HCT116 (cell line): ENCODE data around the gene GDPD5. TPM values are rescaled to one million over a fixed set of nuclear protein-coding genes. Genes with fewer than 3 reads are reported as not detected.

Experiments used
- ATAC-seq: fragments of 200-7000 bp; cut with Tn5 transposase; 2 replicates; pipeline ENCODE4 v1.9.1; 2020; ENCODE audit warnings: mild to moderate bottlenecking, moderate library complexity
- BruUV-seq: library from RNA; stranded (reverse); fragments of 400-500 nt; replicated peaks from 2 replicates; lab custom pipeline; 2021; lab: Mats Ljungman, UMichigan
- CTCF ChIA-PET: fragments of 300-600 bp; sonication (Branson Sonifier 250); formaldehyde crosslinking; loops from one replicate; lab custom pipeline; 2021; ENCODE audit warnings: antibody characterized with exemption; lab: Charles Lee
- POLR2A ChIA-PET: fragments of 300-600, 350-600 bp; sonication (Branson Sonifier 250); formaldehyde crosslinking; loops from one replicate; lab custom pipeline; 2021; ENCODE audit warnings: antibody characterized with exemption; lab: Charles Lee
- RAD21 ChIA-PET, 2 experiments: fragments of 300-600 bp; sonication (Branson Sonifier 250); formaldehyde crosslinking; loops; one replicate each; lab custom pipeline; 2023; ENCODE audit warnings: low total read pairs in 2 of 2; ENCODE audit not compliant: uncharacterized antibody in 2 of 2, unreplicated experiment in 2 of 2, low non-redundant PET in 1 of 2; lab: Charles Lee
- DNase-seq: peaks from one replicate; pipeline ENCODE4 v3.0.0-alpha.2; 2010; ENCODE audit warnings: low read depth, low spot score
- H2AFZ ChIP-seq: fragments of 200-600 bp; shearing (Covaris generic), sonication (generic); 2 replicates; pipeline ENCODE4 v1.6.1; 2017; ENCODE audit warnings: low read depth, mixed run types, mixed read lengths, antibody characterized with exemption, low read length; ENCODE audit not compliant: poor library complexity, severe bottlenecking
- H3K27ac ChIP-seq: 2 replicates; pipeline ENCODE4 v1.5.1; 2012; ENCODE audit warnings: low read depth, low read length
- H3K27me3 ChIP-seq: fragments of 200-600 bp; sonication (generic); 2 replicates; pipeline ENCODE4 v1.6.1; 2016; ENCODE audit warnings: mixed run types, low read length, mixed read lengths; ENCODE audit not compliant: insufficient read depth
- H3K36me3 ChIP-seq, 2 experiments: fragments of 200-500 bp in 1 of 2; fragments of 200-600 bp in 1 of 2; sonication (Bioruptor generic) in 1 of 2; sonication (generic) in 1 of 2; 2 replicates each; pipeline versions ENCODE4 v1.5.1 to v1.6.1; 2014 to 2016; ENCODE audit warnings: low read length in 2 of 2, inconsistent platforms in 1 of 2, mixed read lengths in 1 of 2, mixed run types in 1 of 2; ENCODE audit not compliant: insufficient read depth in 2 of 2, control insufficient read depth in 1 of 2
- H3K4me1 ChIP-seq, 2 experiments: fragments of 200-600 bp in 1 of 2; sonication (generic) in 1 of 2; 2 replicates each; pipeline versions ENCODE4 v1.5.1 to v1.6.1; 2012 to 2017; ENCODE audit warnings: low read length in 2 of 2, inconsistent platforms in 1 of 2, mild to moderate bottlenecking in 1 of 2, mixed read lengths in 1 of 2, mixed run types in 1 of 2, moderate library complexity in 1 of 2; ENCODE audit not compliant: insufficient read depth in 2 of 2, control insufficient read depth in 1 of 2
- H3K4me2 ChIP-seq: fragments of 200-600 bp; sonication (generic); 2 replicates; pipeline ENCODE4 v1.6.1; 2017; ENCODE audit warnings: mixed run types, low read length, mixed read lengths
- H3K4me3 ChIP-seq, 2 experiments: fragments of 200-600 bp in 1 of 2; sonication (generic) in 1 of 2; replicated peaks in 1 of 2; 2 replicates each; pipeline ENCODE4 v1.5.1; 2011 to 2016; ENCODE audit warnings: low read length in 2 of 2, control low read depth in 1 of 2, low read depth in 1 of 2, mild to moderate bottlenecking in 1 of 2, mixed read lengths in 1 of 2, mixed run types in 1 of 2
- H3K79me2 ChIP-seq: fragments of 200-600 bp; sonication (generic); 2 replicates; pipeline ENCODE4 v1.6.1; 2017; ENCODE audit warnings: mild to moderate bottlenecking, mixed run types, low read length, moderate library complexity, mixed read lengths; ENCODE audit not compliant: insufficient read depth
- H3K9ac ChIP-seq: fragments of 200-600 bp; sonication (generic); 2 replicates; pipeline ENCODE4 v1.6.1; 2016; ENCODE audit warnings: low read length, mixed read lengths
- H3K9me2 ChIP-seq: fragments of 200-600 bp; sonication (generic), shearing (Covaris generic); 2 replicates; pipeline ENCODE4 v1.6.1; 2017; ENCODE audit warnings: mixed run types, mild to moderate bottlenecking, moderate library complexity; ENCODE audit not compliant: insufficient read depth
- H3K9me3 ChIP-seq, 2 experiments: fragments of 200-500 bp in 1 of 2; fragments of 200-600 bp in 1 of 2; sonication (Bioruptor generic) in 1 of 2; sonication (generic) in 1 of 2; 2 replicates each; pipeline ENCODE4 v1.6.1; 2014 to 2017; ENCODE audit warnings: low read length in 2 of 2, mixed read lengths in 2 of 2, inconsistent platforms in 1 of 2, low read depth in 1 of 2, mild to moderate bottlenecking in 1 of 2, mixed run types in 1 of 2, moderate library complexity in 1 of 2; ENCODE audit not compliant: control insufficient read depth in 1 of 2, insufficient read depth in 1 of 2
- H4K20me1 ChIP-seq: fragments of 200-600 bp; sonication (generic), shearing (Covaris generic); 2 replicates; pipeline ENCODE4 v1.6.1; 2017; ENCODE audit warnings: mixed run types, mild to moderate bottlenecking, moderate library complexity; ENCODE audit not compliant: insufficient read depth
- EGR1 ChIP-seq: IDR thresholded peaks from 2 replicates; pipeline ENCODE4 v1.6.1; 2012; ENCODE audit warnings: low read depth
- ELF1 ChIP-seq: IDR thresholded peaks from 2 replicates; pipeline ENCODE4 v1.6.1; 2012; ENCODE audit warnings: low read depth, borderline replicate concordance
- EZH2phosphoT487 ChIP-seq: fragments of 200-600 bp; IDR thresholded peaks from 2 replicates; pipeline ENCODE4 v1.6.1; 2018; ENCODE audit warnings: antibody characterized with exemption, borderline replicate concordance
- POLR2A ChIP-seq: IDR thresholded peaks from 2 replicates; pipeline ENCODE4 v1.7.0; 2011; ENCODE audit warnings: borderline replicate concordance; ENCODE audit not compliant: insufficient read depth, insufficient read length; ENCODE audit errors: extremely low read depth
- POLR2AphosphoS5 ChIP-seq: IDR thresholded peaks from 2 replicates; pipeline ENCODE4 v1.6.1; 2011; ENCODE audit warnings: mild to moderate bottlenecking, low read depth, low read length, moderate library complexity
- RAD21 ChIP-seq: IDR thresholded peaks from 2 replicates; pipeline ENCODE4 v1.6.1; 2012; ENCODE audit warnings: low read depth, mild to moderate bottlenecking
- SIN3A ChIP-seq: IDR thresholded peaks from 2 replicates; pipeline ENCODE4 v1.6.1; 2012; ENCODE audit warnings: low read depth
- SP1 ChIP-seq: IDR thresholded peaks from 2 replicates; pipeline ENCODE4 v1.6.1; 2012; ENCODE audit warnings: low read depth
- SRF ChIP-seq: IDR thresholded peaks from 2 replicates; pipeline ENCODE4 v1.6.1; 2012; ENCODE audit warnings: low read depth
- ZFX ChIP-seq: fragments of 450-650 bp; IDR thresholded peaks from 2 replicates; pipeline ENCODE4 v1.6.1; 2017
- ZNF274 ChIP-seq: fragments of 200-500 bp; sonication (Bioruptor generic); IDR thresholded peaks from 2 replicates; pipeline ENCODE4 v1.6.1; 2014; ENCODE audit warnings: mild to moderate bottlenecking, low read depth, low read length, inconsistent platforms
- intact Hi-C: fragments of 100-400 bp; cut with micrococcal nuclease; formaldehyde crosslinking; loops from 2 replicates; pipeline ENCODE4 v1.10.0; 2022
- total RNA-seq: library from RNA; stranded (reverse); gene quantifications from one replicate; pipeline ENCODE4 v1.2.1, GENCODE V29; 2021; ENCODE audit not compliant: unreplicated experiment
- TF ChIP-seq, protein P1 (sequence below): IDR thresholded peaks from 2 replicates; pipeline ENCODE4 v1.6.1; 2012
- TF ChIP-seq, protein P2 (sequence below): IDR thresholded peaks from 2 replicates; pipeline ENCODE4 v1.6.1; 2011; ENCODE audit warnings: mild to moderate bottlenecking, low read length, moderate library complexity; ENCODE audit not compliant: insufficient replicate concordance; ENCODE audit errors: extremely low read depth
- TF ChIP-seq, protein P3 (sequence below), 3 experiments: fragments of 200-600 bp in 1 of 3; sonication (generic) in 1 of 3; IDR thresholded peaks in 2 of 3; conservative IDR thresholded peaks in 1 of 3; 2 replicates each; pipeline ENCODE4 v1.5.1; 2012 to 2017; ENCODE audit warnings: low read depth in 2 of 3, low read length in 2 of 3, antibody characterized with exemption in 1 of 3, borderline replicate concordance in 1 of 3, control low read depth in 1 of 3, mild to moderate bottlenecking in 1 of 3, mixed read lengths in 1 of 3, mixed run types in 1 of 3, moderate library complexity in 1 of 3; ENCODE audit not compliant: insufficient read depth in 1 of 3

GDPD5 gene
- total RNA-seq, 1 experiment from 2014 or later, result 27.5 TPM

DNA sequence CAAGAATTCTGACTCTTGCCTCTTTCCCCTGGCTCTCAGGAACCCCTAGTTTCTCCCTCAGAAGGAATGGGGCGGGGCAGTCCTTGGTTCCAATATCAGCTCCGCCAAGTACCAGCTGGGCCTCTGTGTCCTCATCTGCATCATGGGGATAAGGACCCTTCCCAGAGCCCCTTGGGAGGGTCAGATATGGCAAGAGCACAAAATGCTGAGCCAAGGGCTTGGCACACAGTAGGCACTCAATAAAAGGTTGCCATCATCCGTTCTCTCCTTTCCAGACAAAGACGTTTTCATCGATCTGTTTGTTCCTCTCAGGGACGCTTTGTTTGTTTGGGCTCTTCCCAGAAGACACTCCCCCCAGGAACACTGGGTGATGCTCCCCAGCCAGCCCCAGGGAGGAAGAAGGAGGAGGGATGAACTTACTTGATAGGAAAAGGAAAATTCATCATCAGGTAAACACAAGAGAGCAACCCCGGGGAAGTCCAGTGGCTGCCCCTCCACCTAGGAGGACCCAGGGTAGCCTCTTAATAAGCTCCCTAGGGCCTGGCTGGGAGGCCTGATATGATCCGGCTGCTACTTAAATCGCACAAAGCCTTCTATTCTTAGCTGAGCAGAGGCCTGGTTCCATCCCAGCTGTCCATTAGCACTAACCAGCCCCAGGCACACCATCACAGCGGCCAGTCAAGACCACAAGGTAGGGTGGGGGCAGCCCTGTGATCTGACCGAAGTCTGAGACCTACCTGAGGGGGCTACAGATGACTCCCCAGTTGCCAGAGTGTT lies 19.6 kb downstream of the GDPD5 start (continued):
- TF ChIP-seq SRF (no peak), ELF1 (no peak), ZFX (no peak), EZH2phosphoT487 (no peak), RAD21 (no peak), POLR2AphosphoS5 (no peak)
- TF ChIP-seq, protein P1, sequence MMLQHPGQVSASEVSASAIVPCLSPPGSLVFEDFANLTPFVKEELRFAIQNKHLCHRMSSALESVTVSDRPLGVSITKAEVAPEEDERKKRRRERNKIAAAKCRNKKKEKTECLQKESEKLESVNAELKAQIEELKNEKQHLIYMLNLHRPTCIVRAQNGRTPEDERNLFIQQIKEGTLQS, result no peak

DNA sequence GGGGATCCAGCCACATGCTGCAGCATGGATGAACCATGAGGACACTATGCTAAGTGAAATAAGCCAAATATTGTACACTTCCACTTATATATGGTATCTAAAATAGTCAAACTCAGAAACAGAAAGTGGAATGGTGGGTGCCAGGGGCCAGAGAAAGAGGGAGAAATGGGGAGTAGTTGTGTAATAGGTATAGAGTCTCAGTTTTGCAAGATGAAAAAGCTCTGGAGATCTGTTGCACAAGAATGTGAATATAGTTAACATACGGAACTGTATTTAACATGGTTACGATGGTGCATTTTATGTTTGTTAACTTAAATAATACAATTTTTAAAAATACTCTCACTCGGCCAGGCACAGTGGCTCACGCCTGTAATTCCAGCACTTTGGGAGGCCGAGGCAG lies 21.2 kb downstream of the GDPD5 start:
- Histone ChIP-seq H3K9me3 (no peaks in the 10 kb centered on the region), H3K9me2 (no peaks in the 10 kb centered on the region), H3K27me3 (no peaks in the 10 kb centered on the region), H3K27ac (no peak overlapping the region), H3K4me1 (peaks cover 18 to 23% of the 10 kb centered on the region in 2 experiments), H3K4me3 (no peak overlapping the region), H2AFZ (no peak overlapping the region), H4K20me1 (no peaks in the 10 kb centered on the region), H3K4me2 (no peak overlapping the region), H3K79me2 (no peaks in the 10 kb centered on the region), H3K9ac (no peak overlapping the region), H3K36me3 (no peaks in the 10 kb centered on the region)
- ATAC-seq, result no peak
- no TSS peak for BruUV-seq
- ChIA-PET POLR2A (interaction anchor here (0.6 kb wide), 1 partner anchor 144 kb away, joined by 3 read pairs; no protein-coding TSS in a partner anchor), RAD21 (no interaction called here), CTCF (no interaction called here)
- intact Hi-C loops, result no loop called here
- no peak for TF ChIP-seq ELF1
- TF ChIP-seq SIN3A, result no peak
- TF ChIP-seq POLR2A, result no peak
- no peak for TF ChIP-seq ZNF274
- no peak for TF ChIP-seq EGR1
- TF ChIP-seq, protein P2, sequence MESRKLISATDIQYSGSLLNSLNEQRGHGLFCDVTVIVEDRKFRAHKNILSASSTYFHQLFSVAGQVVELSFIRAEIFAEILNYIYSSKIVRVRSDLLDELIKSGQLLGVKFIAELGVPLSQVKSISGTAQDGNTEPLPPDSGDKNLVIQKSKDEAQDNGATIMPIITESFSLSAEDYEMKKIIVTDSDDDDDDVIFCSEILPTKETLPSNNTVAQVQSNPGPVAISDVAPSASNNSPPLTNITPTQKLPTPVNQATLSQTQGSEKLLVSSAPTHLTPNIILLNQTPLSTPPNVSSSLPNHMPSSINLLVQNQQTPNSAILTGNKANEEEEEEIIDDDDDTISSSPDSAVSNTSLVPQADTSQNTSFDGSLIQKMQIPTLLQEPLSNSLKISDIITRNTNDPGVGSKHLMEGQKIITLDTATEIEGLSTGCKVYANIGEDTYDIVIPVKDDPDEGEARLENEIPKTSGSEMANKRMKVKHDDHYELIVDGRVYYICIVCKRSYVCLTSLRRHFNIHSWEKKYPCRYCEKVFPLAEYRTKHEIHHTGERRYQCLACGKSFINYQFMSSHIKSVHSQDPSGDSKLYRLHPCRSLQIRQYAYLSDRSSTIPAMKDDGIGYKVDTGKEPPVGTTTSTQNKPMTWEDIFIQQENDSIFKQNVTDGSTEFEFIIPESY, result no peak
- TF ChIP-seq SP1, result no peak
- TF ChIP-seq, protein P1, result no peak
- no peak for TF ChIP-seq RAD21
- TF ChIP-seq, protein P3, sequence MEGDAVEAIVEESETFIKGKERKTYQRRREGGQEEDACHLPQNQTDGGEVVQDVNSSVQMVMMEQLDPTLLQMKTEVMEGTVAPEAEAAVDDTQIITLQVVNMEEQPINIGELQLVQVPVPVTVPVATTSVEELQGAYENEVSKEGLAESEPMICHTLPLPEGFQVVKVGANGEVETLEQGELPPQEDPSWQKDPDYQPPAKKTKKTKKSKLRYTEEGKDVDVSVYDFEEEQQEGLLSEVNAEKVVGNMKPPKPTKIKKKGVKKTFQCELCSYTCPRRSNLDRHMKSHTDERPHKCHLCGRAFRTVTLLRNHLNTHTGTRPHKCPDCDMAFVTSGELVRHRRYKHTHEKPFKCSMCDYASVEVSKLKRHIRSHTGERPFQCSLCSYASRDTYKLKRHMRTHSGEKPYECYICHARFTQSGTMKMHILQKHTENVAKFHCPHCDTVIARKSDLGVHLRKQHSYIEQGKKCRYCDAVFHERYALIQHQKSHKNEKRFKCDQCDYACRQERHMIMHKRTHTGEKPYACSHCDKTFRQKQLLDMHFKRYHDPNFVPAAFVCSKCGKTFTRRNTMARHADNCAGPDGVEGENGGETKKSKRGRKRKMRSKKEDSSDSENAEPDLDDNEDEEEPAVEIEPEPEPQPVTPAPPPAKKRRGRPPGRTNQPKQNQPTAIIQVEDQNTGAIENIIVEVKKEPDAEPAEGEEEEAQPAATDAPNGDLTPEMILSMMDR (IDR thresholded peaks at IDR 0.05 in 2 of 3, conservative IDR thresholded peaks at IDR 0.05 in 1 of 3; ENCODE audit: borderline replicate concordance in 1 of 3, insufficient read depth in 1 of 3, low read depth in 2 of 3, low read length in 2 of 3), result no peak
- no peak for DNase-seq
